ENCODE measurements around the gene ZMYND8.

Gene ZMYND8

DNA sequence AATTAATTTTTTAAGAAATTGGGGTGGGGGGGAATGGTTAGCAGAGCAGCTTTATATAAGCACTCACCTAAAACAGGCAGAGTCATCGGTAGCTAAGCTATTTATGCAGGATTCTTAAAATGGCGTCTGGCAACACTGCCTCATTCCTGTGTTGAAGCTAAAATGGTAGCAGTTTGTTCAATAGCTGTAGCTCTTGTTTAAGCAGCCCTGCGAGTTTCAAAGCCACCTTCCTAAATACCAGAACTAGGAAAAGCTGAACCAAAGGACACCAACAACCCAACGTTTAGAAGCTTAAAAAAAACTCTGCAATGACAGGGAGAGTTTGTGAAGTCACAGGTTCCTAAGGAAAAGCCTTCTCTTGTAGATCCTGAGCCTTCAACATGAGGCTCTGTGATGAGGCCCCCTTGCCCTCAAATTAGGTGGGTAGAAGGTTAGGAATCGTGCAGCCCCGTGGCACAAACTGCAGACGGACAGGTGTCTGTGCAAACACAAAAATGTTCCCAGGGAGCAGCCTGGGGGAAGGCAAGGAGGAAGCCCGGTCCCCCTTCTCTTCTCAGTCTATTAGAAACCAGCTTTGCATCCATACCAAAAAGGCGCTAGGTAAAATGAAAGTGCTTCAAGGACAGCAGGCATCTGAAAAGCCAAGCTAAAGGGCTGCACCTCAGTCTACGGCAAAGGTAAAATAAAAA, 4.7 kb downstream of the ZMYND8 start:
- peak; percentile 50 for DNase-seq (ENCODE audit: low read depth, low spot score)
- in situ Hi-C loops (cut with HindIII; ENCODE audit: low sequenced_read_pairs): no loop called here
- TF ChIP-seq, protein P1, sequence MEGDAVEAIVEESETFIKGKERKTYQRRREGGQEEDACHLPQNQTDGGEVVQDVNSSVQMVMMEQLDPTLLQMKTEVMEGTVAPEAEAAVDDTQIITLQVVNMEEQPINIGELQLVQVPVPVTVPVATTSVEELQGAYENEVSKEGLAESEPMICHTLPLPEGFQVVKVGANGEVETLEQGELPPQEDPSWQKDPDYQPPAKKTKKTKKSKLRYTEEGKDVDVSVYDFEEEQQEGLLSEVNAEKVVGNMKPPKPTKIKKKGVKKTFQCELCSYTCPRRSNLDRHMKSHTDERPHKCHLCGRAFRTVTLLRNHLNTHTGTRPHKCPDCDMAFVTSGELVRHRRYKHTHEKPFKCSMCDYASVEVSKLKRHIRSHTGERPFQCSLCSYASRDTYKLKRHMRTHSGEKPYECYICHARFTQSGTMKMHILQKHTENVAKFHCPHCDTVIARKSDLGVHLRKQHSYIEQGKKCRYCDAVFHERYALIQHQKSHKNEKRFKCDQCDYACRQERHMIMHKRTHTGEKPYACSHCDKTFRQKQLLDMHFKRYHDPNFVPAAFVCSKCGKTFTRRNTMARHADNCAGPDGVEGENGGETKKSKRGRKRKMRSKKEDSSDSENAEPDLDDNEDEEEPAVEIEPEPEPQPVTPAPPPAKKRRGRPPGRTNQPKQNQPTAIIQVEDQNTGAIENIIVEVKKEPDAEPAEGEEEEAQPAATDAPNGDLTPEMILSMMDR (IDR thresholded peaks at IDR 0.05; ENCODE audit: low read depth, low read length): no peak
- H3K4me3 ChIP-seq (ENCODE audit: low read depth, low read length): peak overlapping the region; percentile 41

DNA sequence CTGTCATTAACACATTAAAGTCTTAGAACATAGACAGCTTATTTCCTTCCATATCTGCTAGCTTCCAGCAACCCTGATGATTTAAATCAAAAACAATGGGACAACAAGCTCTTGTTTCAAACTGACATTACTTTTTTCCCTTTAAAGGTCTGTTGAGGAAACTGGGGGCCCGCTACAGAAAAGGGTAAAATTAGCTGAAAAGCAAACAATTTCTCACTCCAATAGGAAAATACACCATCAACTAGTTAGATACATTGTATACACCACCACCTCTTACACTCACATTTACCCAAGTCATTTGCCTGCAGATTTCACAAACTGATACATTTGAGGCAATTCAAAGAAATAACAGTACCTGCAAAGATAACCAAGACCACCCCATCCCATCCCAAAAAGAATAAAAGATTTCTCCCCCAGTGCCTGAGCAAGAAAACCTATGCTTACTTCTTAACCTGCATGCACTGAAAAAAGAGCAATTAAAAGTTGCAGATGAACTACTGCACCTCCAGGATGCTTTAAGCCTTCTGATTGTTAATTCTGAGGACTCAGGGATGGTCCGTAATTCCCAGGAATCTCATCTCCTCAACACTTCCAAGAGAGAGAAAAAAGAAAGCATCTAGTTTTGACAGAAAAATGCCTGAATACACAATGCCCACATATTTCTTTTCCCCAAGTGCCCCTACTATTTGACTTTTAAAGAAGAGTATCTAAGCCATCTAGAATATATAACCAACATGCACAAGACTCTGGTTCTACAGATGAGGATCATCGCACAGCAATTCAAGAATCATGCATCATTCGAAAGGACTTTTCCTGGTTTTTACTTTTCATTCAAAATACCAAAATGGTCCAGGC, 5.6 kb downstream of the ZMYND8 start:
- in situ Hi-C loops (cut with HindIII; ENCODE audit: low sequenced_read_pairs): no loop called here
- peak overlapping the region; percentile 2 for H3K4me3 ChIP-seq (ENCODE audit: low read depth, low read length)
- DNase-seq (ENCODE audit: low read depth, low spot score): no peak
- TF ChIP-seq, protein P1 (IDR thresholded peaks at IDR 0.05; ENCODE audit: low read depth, low read length): no peak

DNA sequence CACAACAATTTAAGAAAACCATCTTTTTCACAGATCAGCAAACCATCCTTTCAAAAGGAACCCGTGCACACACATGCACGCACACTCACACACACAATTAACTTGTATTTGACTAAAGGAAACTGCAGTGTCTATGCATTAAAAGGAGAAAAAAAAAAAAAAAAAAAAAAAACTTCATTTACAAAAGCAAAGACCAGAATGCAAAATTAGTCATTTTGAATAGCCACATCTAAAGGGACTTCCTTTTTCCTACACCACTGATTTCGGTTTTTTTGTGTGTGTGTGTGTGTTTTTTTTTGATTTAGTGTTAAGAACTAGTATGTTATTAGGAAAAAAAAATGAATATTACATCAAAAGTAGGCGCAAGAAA, 6.3 kb downstream of the ZMYND8 start:
- in situ Hi-C loops (cut with HindIII; ENCODE audit: low sequenced_read_pairs): no loop called here
- no peak overlapping the region for H3K4me3 ChIP-seq (ENCODE audit: low read depth, low read length)
- no peak for DNase-seq (ENCODE audit: low read depth, low spot score)
- TF ChIP-seq, protein P1 (IDR thresholded peaks at IDR 0.05; ENCODE audit: low read depth, low read length): no peak

DNA sequence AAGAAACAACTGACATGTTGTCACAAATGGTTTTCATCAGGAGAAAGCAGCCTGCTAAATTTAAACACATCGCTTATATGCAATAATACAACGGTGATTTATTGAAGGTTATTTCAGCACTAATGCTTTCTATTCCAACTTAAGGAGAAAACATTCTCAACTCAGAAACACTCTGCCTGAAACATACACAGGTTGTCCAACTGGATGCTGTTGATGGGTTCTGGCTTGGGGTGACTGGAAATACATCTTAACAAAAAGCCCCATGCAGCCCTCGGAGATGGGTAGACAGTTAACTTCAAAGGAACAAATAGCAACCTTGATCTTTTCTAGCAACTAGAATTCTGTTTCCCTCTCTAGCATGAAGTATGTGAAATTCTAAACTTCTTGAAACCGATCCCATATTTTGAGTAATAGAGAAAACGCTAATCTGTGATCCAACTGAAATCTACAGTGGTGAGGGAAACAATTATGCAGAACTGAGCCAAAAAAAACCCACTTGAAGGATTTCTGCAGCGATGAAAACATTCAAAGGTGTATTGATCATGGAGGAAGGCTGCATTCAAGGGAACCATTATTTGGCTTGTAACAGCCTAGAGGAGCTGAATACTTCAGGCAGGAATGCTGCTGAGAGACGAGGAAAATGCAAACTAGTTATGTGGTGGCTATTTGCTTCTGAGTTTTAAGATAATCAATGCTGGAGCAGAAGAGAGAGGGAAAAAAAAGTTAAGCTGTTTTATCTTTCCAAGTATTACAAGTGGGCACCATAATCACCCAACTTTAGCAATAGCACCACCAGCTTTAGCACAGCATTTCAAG, 6.9 kb downstream of the ZMYND8 start:
- DNase-seq (ENCODE audit: low read depth, low spot score): peak; percentile 65
- TF ChIP-seq, protein P1 (IDR thresholded peaks at IDR 0.05; ENCODE audit: low read depth, low read length): no peak
- in situ Hi-C loops (cut with HindIII; ENCODE audit: low sequenced_read_pairs): no loop called here
- H3K4me3 ChIP-seq (ENCODE audit: low read depth, low read length): no peak overlapping the region

DNA sequence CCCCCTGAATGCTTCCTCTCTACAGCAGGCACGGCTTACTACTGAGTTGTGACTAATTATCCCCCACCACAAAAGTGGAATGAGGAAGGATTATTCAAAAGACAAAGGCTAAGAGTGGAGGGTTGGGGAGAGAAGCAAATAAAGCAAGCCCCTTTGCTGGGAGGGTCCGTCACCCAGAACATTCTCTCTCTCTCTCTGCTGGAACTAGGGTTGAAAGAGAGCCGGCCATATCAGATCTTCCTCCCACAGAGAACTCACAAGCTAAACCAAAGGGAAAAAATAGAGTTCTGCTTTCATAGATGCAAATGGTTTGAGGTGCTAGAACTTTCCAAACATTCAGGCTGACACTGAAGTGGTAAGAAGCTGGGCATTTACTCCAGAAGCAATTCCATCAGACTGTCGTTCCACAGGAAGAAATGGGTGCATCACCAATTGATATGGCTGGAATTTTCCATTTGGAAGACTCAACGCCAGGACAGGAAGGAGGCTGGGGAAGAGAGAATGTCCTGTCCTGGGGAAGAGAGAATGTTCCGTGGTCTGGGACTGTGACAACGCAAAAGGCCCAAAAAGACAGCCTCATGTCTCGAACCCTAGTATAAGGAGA, 7.9 kb downstream of the ZMYND8 start:
- H3K4me3 ChIP-seq (ENCODE audit: low read depth, low read length): no peak overlapping the region

More for the DNA sequence above, 7.9 kb downstream of the ZMYND8 start:
- TF ChIP-seq, protein P1 (IDR thresholded peaks at IDR 0.05; ENCODE audit: low read depth, low read length): no peak
- DNase-seq (ENCODE audit: low read depth, low spot score): peak; percentile 17
- in situ Hi-C loops (cut with HindIII; ENCODE audit: low sequenced_read_pairs): no loop called here

Data from astrocyte of the spinal cord (primary cell).